Heart right ventricle (tissue), 16 donors: ENCODE results near the gene IGF2BP2. TPM values are rescaled to one million over a fixed set of nuclear protein-coding genes. Genes with fewer than 3 reads are reported as not detected.

Experiments
- ATAC-seq, 8 donors: fragments of 200-7000 bp; cut with Tn5 transposase; one replicate each; pipeline ENCODE4 v1.9.1; 2020; ENCODE audit warnings: mild to moderate bottlenecking in 8 of 8, moderate library complexity in 8 of 8, moderate number of reproducible peaks in 1 of 8
- DNase-seq, 2 donors: peaks; one replicate each; pipeline ENCODE4 v3.0.0-alpha.2; 2020
- H3K27ac ChIP-seq, 10 donors: fragments of 200-600 bp; sonication (generic) in 2 of 10; one replicate each; pipeline versions ENCODE4 v1.5.0 to v1.8.0; 2020 to 2022; ENCODE audit warnings: mild to moderate bottlenecking in 3 of 10
- H3K27me3 ChIP-seq, 7 donors: fragments of 200-600 bp; one replicate each; pipeline ENCODE4 v1.8.0; 2021 to 2022; ENCODE audit warnings: mild to moderate bottlenecking in 2 of 7
- H3K36me3 ChIP-seq, 9 donors: fragments of 200-600 bp; sonication (generic) in 1 of 9; one replicate each; pipeline versions ENCODE4 v1.5.0 to v1.8.0; 2020 to 2022; ENCODE audit warnings: mild to moderate bottlenecking in 2 of 9
- H3K4me1 ChIP-seq, 9 donors: fragments of 200-600 bp; sonication (generic) in 1 of 9; one replicate each; pipeline versions ENCODE4 v1.5.0 to v1.8.0; 2020 to 2022; ENCODE audit warnings: mild to moderate bottlenecking in 4 of 9
- H3K4me3 ChIP-seq, 10 donors: fragments of 200-600 bp; sonication (generic) in 2 of 10; one replicate each; pipeline versions ENCODE4 v1.5.0 to v1.8.0; 2020 to 2022; ENCODE audit warnings: mild to moderate bottlenecking in 7 of 10, moderate library complexity in 2 of 10
- H3K9me3 ChIP-seq, 11 donors: fragments of 200-600 bp in 10 of 11; sonication (generic) in 2 of 11; one replicate each; pipeline versions ENCODE4 v1.5.0 to v1.8.0; 2013 to 2022; ENCODE audit warnings: mild to moderate bottlenecking in 2 of 11, control low read depth in 1 of 11, moderate library complexity in 1 of 11
- CTCF ChIP-seq, 9 donors: fragments of 200-600 bp; sonication (generic) in 2 of 9; IDR thresholded peaks; one replicate each; pipeline versions ENCODE4 v1.5.0 to v1.8.0; 2021 to 2022; ENCODE audit warnings: antibody characterized with exemption in 9 of 9, mild to moderate bottlenecking in 5 of 9, moderate library complexity in 1 of 9
- WGBS, 2 donors: extraction: QIAGEN DNeasy Blood & Tissue Kit; methylation state at CpG; one replicate each; pipeline ENCODE4 v1.1.7; 2013; ENCODE audit warnings: inconsistent platforms in 1 of 2; 5-methylcytosine and 5-hydroxymethylcytosine counted together
- intact Hi-C, 10 donors: fragments of 100-400 bp; cut with DNase I; formaldehyde crosslinking; loops; one replicate each; pipeline versions ENCODE4 v1.11.1 to v1.14.2; 2022
- polyA plus RNA-seq, 2 donors: library from polyadenylated mRNA; stranded (reverse); fragments of 200-250 nt; gene quantifications; one replicate each; pipeline ENCODE4 v1.2.3, GENCODE V29; 2013
- total RNA-seq, 10 donors: library from RNA; stranded (reverse); fragmentation: NEBNext Ultra II Directional in 3 of 10; extraction: Animal tissue kit (Norgen Biotek cat#: 25700) in 3 of 10; gene quantifications; one replicate each; pipeline versions ENCODE4 v1.2.1 to v1.2.4, GENCODE V29; 2021 to 2023
- donor health status: Arrhythmogenic right ventricular cardiomyopathy.
- donor health status: ischemic (EF 13 %, LVEDD 7.1; RV severe dilation, severe dysfunction).
- donor health status: healthy with polysubstance abuse.
- donor health status: DM: no; HTN: yes; CAD: no.
- donor health status: DM: no; HTN: no; CAD: no.
- donor health status: ischemic (EF 25% LVEDD 6.9; RV normal size, moderate dysfunction).
- donor health status: ischemic (EF 25% LVEDD 5.7; RV mildly dilated, moderate dysfunction).
- donor health status: healthy.
- donor health status: DM: yes; HTN: yes; CAD: no.
- donor health status: Ischemic cardiomyopathy.
- donor health status: ischemic (EF 35%, LVEDD 5.7; RV mildly dilated, moderate dysfunction).
- donor health status: nonischemic (EF 11% LVEDD 7.7; RV severe dilation, severe dysfunction).
- donor health status: DM: yes; HTN: yes; CAD: no.
- donor health status: PGD.
- donor health status: ischemic (EF 29% LVEDD 5.4; RV normal size, mild dysfunction).
- donor health status: nonischemic (EF 23%, LVEDD 6.1; RV moderate dilation, normal function).

Gene IGF2BP2
- total and polyA plus RNA-seq, 12 donors = 9.4 to 17.8 (median 15.4) TPM

DNA sequence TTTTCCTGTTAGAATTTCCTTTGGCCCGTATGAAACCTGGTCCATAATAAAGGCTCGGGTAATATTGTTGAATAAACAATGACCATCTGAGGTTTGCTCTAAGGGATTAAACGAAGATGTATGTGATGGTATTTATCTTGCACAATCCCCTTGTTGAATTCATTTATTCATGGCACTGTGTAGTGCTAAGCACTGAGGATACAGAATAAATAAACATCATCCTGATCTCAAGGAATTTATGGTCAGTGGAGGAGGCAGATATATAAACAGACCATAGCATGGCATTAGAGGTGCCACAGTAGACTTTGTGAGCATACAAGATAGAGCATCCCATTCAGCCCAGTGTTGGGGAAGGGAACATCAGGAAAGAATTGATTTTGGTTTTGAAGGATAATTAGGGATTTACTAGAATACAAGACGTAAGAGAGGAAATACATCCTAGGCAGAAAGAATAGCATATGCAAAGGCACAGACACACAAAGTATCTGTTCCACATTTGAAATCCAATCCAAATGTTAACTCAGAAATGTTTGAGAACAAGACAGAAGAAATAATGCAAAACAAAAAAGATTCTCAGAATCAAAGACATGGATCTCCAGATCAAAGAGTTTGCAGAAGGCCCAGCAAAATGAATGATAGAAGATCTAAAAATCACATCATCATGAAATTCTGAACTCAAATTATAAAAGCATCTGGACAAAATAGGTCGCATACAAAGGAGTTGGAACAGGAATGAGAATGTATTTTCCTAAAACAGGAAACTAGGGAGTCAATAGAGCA, 5.4 kb upstream of the IGF2BP2 start:
- intact Hi-C loops = no loop called here
- Histone ChIP-seq H3K9me3 (no peaks in the 10 kb centered on the region), H3K4me1 (peaks cover 0 to 13% (median 9%) of the 10 kb centered on the region in 9 donors), H3K27ac (no peak overlapping the region), H3K36me3 (no peaks in the 10 kb centered on the region), H3K27me3 (peaks cover 0 to 20% (median 13%) of the 10 kb centered on the region in 7 donors), H3K4me3 (no peak overlapping the region)
- DNase-seq = no peak
- ATAC-seq = no peak
- 75 to 95% methylated on average over 5 of the region's 5 CpGs for WGBS, 2 donors
- no peak for TF ChIP-seq CTCF (IDR thresholded peaks at IDR 0.05)

- WGBS, 2 donors = 96 to 97% methylated on average over 3 of the region's 3 CpGs
- peaks cover 0 to 23% (median 13%) of the 10 kb centered on the region in 7 donors for H3K27me3 ChIP-seq
Measured at GRCh38 chr3:185828755-185829154, 3.9 kb upstream of the IGF2BP2 start.

DNA sequence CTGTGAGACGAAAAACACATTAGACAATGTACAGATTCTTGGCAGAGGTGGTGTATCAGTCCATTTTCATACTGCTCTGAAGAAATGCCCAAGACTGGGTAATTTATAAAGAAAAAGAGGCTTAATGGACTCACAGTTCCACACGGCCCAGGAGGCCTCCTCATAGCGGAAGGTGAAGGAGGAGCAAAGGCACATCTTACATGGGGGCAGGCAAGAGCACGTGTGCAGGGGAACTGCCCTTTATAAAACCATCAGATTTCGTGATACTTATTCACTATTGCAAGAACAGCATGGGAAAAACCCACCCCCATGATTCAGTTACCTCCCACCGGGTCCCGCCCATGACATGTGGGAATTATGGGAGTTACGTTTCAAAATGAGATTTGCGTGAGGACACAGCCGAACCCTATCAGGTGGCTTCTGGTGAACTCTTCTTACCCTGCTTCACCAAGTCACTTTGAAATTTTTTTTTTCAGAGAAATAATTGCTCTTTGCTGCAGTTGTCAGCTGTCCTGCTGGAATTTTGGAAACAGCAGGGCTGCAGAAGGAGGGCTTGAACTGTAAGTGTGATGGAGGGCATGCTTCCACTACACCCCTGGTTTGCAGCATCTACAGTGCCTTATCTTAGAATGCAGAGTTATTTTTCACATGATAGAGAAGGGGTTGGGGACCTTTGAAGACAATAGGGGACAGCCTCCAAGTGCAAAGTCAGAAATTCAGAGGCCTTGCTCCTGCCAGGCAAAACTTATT, 2.9 kb upstream of the IGF2BP2 start:
- ATAC-seq = no peak
- WGBS, 2 donors = 96 to 97% methylated on average over 10 of the region's 10 CpGs
- peaks cover 2 to 24% (median 12%) of the 10 kb centered on the region in 9 donors for H3K4me1 ChIP-seq
- H3K9me3 ChIP-seq = no peaks in the 10 kb centered on the region
- H3K27me3 ChIP-seq = peaks cover 0 to 33% (median 22%) of the 10 kb centered on the region in 7 donors
- H3K27ac ChIP-seq = no peak overlapping the region
- no peak overlapping the region for H3K4me3 ChIP-seq
- intact Hi-C loops = loop anchor here in 3 of 10 donors (10.0 kb wide), 2 partner anchors 93 to 107 kb away; partner anchors contain the start of gene TRA2B (in 3 of the 3)
- no peak for TF ChIP-seq CTCF (IDR thresholded peaks at IDR 0.05)
- H3K36me3 ChIP-seq = no peaks in the 10 kb centered on the region
- no peak for DNase-seq

More at GRCh38 chr3:185828755-185829154, 3.9 kb upstream of the IGF2BP2 start:
- no peak for ATAC-seq
- TF ChIP-seq CTCF (IDR thresholded peaks at IDR 0.05) = no peak
- Histone ChIP-seq H3K4me3 (no peak overlapping the region), H3K27ac (no peak overlapping the region), H3K36me3 (no peaks in the 10 kb centered on the region), H3K9me3 (no peaks in the 10 kb centered on the region), H3K4me1 (peaks cover 0 to 19% (median 9%) of the 10 kb centered on the region in 9 donors)
- DNase-seq = no peak
- intact Hi-C loops = loop anchor here in 3 of 10 donors (10.0 kb wide), 2 partner anchors 94 to 106 kb away; partner anchors contain the start of gene TRA2B (in 3 of the 3)
